HG03457 (cell line): ENCODE results near the gene TTLL3.
A peak's percentile ranks its signal among the peaks of the same experiment; 100 is the strongest.
"Not testable (repeated sequence)": the region's sequence is repeated elsewhere in the genome, so short reads cannot be mapped to it uniquely, and the experiment has no call there.

Experiments
- ATAC-seq: cut with Tn5 transposase; IDR thresholded peaks from one replicate; pipeline ENCODE4 v1.9.1; 2021; ENCODE audit warnings: moderate number of reproducible peaks; ENCODE audit not compliant: unreplicated experiment

TTLL3 gene, protein sequence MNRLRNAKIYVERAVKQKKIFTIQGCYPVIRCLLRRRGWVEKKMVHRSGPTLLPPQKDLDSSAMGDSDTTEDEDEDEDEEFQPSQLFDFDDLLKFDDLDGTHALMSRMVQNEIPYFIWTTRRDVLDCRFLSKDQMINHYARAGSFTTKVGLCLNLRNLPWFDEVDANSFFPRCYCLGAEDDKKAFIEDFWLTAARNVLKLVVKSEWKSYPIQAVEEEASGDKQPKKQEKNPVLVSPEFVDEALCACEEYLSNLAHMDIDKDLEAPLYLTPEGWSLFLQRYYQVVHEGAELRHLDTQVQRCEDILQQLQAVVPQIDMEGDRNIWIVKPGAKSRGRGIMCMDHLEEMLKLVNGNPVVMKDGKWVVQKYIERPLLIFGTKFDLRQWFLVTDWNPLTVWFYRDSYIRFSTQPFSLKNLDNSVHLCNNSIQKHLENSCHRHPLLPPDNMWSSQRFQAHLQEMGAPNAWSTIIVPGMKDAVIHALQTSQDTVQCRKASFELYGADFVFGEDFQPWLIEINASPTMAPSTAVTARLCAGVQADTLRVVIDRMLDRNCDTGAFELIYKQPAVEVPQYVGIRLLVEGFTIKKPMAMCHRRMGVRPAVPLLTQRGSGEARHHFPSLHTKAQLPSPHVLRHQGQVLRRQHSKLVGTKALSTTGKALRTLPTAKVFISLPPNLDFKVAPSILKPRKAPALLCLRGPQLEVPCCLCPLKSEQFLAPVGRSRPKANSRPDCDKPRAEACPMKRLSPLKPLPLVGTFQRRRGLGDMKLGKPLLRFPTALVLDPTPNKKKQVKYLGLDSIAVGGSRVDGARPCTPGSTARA

DNA sequence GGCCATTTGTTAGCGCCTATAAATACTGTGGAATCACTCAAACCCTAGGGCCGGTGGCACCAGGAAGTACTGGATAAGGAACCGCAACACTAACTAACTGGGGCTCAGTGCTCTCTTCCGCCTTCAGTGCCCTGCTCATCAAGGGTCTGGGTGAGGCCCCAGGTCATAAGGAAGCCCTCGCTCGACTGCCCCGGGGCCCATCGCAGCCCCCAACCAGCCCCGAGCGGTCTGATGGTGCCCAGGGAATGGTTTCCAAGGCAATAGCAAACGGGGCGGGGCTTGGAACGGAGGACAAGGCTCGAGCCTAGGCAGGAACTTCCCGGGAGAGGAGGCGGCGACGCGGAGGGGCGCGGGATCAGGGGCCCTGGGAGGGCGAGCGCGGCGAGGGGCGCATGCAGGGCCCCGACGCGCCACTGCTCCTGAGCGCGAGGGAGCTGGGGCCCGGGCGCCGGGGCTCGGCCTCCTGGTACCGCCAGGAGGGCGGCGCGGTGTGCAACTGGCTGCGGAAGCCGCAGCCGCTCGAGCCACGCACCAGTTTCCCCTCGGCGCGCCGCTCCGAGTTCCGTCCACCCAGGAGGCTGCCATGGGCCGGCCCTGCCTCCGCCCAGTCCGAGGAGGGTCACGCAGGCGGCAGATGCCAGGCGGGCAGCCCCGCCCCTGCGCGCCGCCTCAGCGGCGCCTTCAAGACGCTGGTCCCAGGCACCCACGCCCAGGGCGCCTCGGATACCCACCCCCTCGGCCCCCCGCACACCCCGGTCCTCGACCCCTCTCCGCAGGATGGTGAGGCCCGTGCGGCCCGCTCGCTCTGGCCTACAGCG, at the start of gene TTLL3:
Gene TTLL3 (plus strand): TSS at position 648 of the 818 bp plus-strand sequence. CDS start 400 bp downstream, outside the sequence.
- no peak for ATAC-seq

DNA sequence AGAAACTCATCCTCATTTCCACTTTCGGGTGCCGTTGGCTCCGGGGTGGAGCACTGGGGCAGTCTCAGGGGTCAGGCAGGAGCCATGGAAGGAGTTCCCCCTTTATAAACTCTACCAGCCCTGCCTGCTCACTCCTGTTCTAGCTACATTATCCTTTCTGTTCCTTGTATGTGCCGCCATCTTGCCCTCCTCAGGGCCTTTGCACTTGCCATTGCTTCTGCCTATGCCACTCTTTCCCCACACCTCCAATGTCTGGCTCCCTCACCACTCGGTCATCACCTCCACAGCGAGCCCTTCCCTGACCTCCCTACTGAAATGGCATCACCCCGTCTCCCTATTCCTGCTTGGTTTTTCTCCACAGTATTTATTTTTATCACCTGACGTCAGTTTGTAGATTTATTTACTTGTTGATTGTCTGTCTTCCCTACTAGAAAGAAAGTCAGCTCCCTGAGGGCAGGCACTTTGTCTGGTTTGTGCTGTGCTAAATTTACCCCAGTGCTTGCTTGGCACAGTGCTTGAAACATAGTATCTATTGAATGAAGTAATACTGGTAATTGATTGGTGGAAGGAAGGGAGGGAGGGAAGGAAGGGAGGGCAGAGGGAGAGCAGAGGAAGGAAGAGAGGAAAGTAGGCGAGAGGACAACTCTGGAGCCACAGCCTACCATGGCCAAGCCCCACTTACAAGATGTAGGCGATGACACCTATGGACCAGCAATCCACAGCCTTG, 49.1 kb upstream of the TTLL3 start:
- no peak for ATAC-seq

DNA sequence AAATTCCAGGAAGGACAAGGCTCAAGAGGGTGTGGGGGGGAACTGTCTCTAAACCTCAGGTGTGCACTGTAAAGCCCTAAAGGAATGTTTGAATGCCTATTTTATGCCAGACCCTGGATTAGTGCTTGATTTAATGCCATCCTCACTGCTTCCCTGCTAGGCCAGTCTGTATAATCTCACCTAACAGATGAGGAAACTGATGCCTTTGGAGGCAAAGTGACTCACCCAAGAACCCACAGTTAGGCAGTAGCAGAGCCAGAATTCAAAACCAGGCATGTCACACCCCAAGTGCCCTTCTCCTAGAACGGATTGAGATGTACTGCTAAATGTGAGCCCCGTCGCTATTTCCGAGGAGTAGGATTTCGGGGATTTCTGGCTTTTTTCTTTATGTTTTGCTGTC, 48.1 kb upstream of the TTLL3 start:
- no peak for ATAC-seq

DNA sequence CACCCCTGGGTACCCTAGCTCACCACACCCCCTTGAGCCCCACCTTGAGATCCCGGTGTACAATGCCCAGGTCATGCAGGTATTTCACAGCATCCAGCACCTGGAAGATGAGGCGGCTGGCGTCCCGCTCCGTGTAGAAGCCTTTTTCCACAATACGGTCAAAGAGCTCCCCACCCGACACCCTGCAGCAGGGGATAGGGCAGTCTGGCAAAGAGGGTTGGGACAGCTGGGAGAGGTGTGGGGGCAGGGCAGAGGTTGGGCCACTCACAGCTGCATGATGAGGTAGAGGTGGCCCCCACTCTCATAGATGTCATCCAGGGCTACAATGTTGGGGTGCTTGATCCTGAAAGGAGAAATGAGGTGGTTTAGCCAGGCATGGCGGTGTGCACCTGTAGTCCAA, 47.2 kb upstream of the TTLL3 start:
- ATAC-seq, result no peak

DNA sequence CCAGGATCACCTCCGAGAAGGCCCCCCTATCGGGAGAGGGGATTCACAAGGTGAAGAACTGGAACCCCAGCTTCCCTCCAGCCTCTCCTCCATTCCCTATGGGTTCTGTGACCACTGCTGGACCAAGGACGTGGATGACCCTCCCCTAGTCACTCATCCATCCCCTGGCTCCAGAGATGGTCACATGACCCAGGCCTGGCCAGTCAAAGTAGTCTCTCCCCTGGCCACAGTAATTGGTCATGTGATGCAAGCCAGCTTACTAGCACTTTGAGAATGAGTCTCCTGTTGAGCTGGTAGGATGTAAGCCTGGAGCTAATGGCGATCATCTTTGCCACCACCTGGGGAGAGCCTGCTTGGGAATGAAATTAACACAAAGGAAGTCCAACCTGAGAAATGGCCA, 44.2 kb upstream of the TTLL3 start:
- ATAC-seq, result no peak

DNA sequence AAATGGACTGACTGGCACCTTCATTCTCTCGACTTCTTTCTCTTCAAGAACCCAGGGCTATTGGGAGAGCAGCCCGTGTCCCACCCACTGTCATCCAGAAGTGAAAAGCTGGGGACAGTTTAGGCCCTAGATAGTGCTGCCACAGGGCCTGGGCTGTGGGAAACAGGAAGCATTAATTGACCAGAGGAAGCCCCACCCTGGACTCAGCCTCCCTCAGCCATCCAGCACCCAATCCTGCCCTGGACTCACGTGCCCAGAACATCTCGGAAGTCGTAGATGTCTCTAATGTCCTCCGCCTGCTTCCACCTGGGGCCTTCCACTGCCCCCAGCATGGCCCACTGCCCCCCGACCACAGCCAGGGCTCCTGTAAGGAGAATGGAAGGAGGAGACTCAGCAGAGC, 42.6 kb upstream of the TTLL3 start:
- no peak for ATAC-seq

DNA sequence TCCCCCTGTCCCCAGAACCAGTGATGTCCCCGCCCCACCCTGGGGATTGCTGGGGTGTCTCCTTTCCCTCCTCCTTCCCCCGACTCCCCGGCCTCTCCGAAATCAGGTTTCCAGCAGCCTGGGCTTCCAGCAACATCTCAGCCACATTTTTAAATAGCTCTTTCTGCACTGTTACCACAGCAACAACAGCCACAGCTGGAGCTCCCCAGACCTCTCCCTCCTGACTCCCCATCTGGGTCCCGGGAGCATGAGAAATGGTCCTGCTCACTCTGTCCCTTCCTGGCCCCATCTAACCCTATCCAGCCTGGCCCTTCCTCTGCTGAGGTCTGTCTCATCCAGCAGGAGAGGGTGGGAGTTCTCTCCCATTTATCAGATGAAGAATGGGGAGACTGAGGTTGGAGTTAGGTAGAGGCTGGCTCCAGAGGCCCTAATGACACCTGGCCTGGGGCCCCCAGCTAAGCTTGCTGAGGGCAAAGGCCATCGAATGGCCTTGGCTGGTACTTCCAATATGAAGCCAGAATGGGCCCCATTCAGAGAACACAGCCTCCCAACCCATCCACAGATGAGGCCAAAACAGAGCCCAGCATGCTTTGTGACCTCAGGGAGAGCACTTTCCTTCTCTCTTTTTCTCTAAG, 41.8 kb upstream of the TTLL3 start:
- no peak for ATAC-seq

DNA sequence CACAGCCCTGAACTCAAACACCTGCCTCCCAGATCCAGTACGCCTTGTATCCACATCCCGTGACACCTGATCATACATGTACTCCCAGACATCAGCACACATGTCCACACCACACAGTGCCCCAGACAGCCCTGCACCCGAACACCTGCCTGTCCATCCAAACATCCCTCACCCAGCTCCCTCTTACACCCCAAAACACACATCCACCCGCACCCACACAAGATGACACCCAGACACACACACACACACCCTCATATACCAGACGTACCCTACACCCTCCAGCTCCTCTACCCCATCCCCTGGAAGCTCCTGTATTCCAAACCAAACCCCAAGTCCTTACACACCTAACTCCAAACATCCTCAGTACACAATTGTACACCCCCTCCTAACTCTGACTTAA, 41.0 kb upstream of the TTLL3 start:
- no peak for ATAC-seq

DNA sequence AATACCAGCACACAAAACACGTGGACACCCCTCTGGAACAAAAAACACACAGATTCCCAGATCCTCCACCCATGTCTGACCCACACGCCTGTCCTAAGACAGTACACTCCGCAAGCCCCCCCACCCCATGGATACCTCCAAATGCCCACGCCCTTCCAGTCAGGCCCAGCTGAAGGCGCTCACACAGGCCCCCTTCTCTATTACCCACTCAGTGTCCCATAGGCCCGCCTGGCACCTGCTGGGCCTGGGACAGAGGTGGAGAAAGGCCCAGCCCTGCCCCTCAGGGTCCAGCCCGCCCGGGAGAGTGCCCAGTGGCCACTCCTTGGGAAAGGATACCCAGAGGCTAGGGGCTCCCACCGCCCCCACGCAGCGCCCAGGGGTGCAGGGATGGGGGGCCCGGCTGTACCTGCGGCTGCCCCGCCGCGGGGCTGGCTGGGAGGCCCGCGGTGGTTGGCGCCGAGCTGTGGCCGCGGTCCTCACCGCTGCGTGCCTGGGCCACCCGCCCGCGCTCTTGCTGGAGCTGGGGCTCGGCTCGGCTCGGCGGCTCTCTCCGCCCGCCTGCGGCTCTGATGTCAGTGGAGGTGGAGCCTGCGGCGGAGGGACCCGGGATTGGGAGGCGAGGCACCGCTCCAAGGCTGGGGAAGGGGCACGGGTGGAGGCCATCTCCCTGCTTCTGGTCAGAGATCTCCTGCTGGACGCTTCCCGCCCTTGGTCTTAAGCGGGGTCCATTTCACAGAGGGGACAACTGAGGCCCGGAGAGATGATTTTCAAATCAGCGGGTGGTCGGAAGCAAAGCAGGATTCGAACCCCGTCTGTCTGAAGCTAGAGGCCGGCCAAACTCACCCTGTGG, 40.4 kb upstream of the TTLL3 start, which contains the start of gene CAMK1:
Gene CAMK1 (minus strand): TSS at position 522 of the 850 bp plus-strand sequence. CDS start 2,198 bp downstream, outside the sequence.
- ATAC-seq, result no peak

DNA sequence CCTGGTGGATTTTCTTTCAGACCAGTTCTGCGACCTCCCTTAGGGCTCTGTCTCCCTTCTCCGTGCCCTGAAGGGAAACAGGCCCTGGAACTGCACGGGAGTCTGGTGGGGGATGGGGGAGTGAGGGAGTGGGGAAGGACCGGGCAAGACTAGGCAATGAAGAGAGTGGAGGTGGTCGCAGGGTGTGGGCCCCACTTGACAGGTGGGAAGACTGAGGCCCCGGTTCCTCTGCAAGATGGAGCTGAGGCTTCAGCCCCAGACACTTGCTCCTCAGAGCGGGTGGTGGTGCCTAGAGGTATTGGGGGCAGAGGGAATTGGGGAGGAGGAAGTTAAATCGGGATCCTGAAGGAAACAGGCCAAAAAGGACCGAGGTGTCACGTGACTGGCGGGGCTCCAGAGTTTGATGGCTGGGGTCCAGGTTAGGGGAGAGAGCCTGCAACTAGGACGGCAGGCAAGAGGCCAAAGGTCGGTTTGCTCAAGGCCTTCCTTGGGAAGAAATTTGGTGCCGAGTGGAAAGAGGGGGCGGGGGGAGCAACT, 39.7 kb upstream of the TTLL3 start:
- no peak for ATAC-seq

DNA sequence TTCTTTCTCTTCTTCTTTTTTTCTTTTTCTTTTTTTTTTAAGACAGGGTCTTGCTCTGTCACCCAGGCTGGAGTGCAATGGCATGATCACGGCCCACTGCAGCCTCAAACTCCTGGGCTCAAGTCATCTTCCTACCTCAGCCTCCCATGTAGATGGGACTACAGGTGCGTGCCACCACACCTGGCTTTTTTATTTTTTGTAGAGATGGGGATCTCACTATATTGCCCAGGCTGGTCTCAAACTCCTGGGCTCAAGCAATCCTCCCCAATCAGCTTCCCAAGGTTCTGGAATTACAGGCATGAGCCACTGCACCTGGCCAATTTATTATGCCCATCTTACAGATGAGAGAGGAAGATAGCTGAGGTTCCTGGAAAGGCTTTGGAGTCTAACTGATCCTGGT, 39.1 kb upstream of the TTLL3 start:
- not testable (repeated sequence) for ATAC-seq

DNA sequence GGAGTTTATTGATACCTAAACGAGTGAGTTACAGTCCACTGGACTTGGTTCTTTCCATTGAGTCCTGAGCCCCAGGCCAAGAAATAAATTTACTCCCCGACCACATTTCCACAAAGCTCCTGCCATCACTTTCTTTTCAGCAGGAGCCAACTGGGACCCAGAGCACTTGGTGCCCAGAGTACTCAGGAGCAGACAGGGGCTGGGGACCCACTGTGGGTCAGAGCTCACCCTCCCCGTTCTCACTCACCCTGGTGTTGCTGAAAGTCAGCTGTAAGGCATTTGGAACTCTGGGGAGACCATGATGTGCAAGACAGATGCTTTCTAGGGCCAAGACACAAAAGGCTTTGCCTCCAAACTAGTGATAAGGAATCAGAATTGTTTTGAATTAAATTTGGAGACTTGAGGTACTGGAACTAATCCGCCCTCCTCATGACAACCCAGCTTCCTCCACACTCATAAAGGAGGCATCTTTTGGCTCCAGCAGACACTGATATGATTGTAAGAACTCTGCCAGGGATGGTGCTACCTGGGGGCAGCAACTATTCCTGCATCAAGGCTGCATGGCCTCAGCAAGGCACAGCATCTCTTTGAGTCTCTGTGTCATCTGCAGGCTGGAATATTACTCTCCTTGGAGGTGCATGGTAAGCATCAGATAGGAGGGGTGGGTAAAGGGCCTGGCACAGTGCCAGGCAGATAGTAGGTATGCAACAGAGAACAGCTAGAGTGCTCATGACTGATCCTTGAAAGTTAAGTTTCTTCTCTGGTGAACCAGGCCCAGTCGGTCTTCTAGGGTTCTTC, 33.0 kb upstream of the TTLL3 start:
- ATAC-seq, result no peak

DNA sequence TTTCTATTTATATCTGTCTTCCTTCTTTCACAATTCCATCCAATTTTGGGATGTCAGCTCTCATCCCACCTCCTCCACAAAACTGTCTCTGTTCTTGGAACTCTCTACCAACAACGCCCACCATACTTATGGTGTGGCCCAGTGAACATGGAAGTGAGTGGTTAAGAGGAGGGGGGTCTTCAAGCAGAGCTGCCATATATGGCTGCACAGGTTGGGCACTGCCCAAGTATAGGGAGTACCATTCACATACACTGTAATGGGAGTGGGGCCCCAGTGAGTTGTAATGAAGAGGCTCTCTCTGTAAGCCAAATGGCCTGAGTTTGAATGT, 32.4 kb upstream of the TTLL3 start:
- ATAC-seq, result no peak

DNA sequence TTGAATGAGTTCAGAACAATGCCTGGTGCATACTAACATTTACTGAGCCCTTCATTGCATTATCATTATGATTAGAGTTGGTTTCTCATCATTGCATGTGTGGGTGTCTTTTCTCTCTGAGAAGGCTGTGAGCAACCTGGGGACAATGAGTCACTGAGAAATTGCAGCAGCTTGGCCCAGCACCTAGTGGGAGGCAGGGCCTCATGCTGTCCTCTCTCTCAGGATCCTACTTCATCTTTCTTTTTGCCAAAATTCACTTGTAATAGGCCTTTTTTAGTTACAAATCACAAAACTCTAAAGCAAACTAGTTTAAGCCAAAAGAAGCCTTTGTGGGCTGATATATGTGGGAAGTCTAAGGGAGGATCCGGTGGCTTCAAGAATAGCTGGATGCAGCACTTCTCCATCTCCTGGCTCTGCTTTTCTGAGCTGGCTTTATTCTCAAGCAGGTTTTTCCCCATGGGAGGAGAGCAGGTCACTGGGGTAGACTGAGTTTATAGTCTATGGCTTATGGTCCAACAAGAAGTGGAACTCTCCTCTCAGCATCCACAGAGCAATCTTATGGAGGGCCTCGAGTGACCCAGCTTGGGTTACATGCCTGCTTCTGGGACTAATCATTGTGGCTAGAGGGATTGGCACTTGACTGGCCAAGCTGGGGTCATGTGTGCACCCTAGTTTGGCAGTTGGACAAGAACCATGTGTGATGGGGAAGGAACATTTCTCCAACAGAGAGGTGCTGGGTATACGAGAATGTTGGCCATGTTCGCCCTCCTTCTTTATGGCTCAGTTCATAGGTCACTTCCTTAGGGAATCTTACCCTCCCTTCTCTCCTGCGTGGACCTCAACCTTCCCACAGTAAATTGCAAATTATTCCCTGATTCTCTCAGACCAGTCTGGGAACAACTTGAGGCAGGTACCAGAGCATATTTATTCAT, 31.7 kb upstream of the TTLL3 start:
- ATAC-seq, result no peak

DNA sequence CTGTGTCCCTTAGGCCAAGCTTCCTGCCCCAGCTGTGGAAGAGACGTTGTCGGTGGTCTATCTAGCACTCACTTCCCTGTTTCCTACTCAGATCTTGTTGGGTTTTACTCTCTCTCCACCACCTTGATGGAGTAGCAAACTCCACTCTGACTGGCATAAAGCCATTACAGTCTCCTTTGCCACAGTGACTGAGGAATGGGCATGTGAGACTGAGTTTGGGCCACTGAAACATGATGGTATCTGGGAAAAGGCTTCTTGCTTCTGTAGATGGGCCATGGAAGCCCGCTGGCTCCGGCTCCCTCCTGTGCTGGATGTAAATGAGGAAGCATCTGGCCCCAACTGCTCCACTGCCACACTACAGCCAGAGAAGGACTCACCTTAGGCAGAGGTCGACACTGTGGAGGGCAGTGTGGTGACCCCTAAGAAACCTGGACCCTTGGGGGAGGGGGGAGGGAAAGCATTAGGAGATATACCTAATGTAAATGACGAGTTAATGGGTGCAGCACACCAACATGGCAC, 30.9 kb upstream of the TTLL3 start:
- ATAC-seq, result no peak

DNA sequence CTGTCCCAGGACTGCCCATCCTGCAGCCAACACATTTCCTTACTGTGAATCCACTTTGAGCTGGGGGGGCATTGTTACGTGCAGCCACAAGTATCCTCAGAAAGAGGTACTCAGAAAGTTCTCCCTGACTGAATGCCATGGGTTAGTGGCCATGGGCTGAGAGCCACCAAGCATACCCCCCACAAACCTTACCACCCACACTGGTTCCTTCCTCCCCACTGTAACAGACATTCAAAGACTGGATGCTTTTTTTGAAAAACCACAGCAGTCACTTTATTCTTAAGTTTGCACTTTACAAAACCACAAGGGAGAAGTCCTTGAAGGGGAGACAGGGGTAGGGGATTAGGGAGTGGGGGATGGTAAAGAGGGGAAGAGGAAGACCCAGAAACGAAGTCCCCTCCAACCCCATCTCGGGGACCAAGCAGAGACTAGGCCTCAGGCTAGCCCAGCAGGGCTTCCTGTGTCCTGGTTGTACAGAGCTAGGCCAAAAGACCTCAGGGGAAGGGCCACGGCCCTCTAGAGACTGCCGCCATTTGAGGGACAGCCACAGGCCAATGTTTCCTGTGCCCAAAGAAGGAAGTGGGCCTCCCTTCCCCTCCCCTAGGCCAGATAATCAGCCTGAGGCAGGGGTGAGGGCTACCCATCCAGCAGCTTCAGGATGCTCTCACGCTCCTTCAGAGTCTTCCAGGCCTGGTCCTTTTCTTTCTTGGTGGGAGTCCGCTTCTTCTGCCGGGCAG, 30.2 kb upstream of the TTLL3 start:
- peak; percentile 37 for ATAC-seq
